Metanephros (tissue), 2 donors: ENCODE results near the gene SSH3. TPM values are rescaled to one million over a fixed set of nuclear protein-coding genes. Genes with fewer than 3 reads are reported as not detected.

Experiments used
- small RNA-seq: library from RNA; depleted of rRNA; stranded (forward); fragments of <200 nt; gene quantifications from one replicate; pipeline ENCODE3, GENCODE V24; 2014; ENCODE audit warnings: low replicate concordance
- total RNA-seq: library from RNA; depleted of rRNA; stranded (reverse); fragments of >200 nt; gene quantifications from one replicate; pipeline ENCODE4 v1.2.3, GENCODE V29; 2014

Gene SSH3
- 22.5 TPM for total RNA-seq

GRCh38 chr11:67303132-67303834 lies at the start of gene SSH3:
Gene SSH3, plus strand, starts transcription at chr11:67303530. Its CDS starts 96 bp downstream, at chr11:67303626.

GRCh38 chr11:67266449-67267187 lies 36.7 kb upstream of the SSH3 start, which contains the start of gene GRK2:
Gene GRK2, plus strand, starts transcription at chr11:67266473. Its CDS starts 227 bp downstream, at chr11:67266700.

GRCh38 chr11:67289226-67289650 lies 14.1 kb upstream of the SSH3 start, which contains the start of gene ANKRD13D:
Gene ANKRD13D, plus strand, starts transcription at chr11:67289303. Its CDS starts 158 bp downstream, at chr11:67289461.

GRCh38 chr11:67353317-67354074 lies 50.2 kb downstream of the SSH3 start, which contains the start of gene POLD4:
Gene POLD4, minus strand, starts transcription at chr11:67353546. Its CDS starts 147 bp downstream, at chr11:67353399.

Small RNA genes within 50 kb of the gene (small RNA-seq; reads per million reads assigned to genes)
- gene RN7SKP239, result not detected

Other genes with a start within 250 kb of the SSH3 start
- gene RHOD, start 246.7 kb upstream of the SSH3 start, total RNA-seq, result 13.7 TPM
- 70.5 TPM for gene KDM2A, start 184.3 kb upstream of the SSH3 start, total RNA-seq
- gene GRK2, start 37.1 kb upstream of the SSH3 start, total RNA-seq, result 39.3 TPM
- gene ANKRD13D, start 14.2 kb upstream of the SSH3 start, total RNA-seq, result 52.0 TPM
- 15.9 TPM for gene POLD4, start 50.0 kb downstream of the SSH3 start, total RNA-seq
- 3.5 TPM for gene CLCF1, start 70.1 kb downstream of the SSH3 start, total RNA-seq
- 22.3 TPM for gene RAD9A, start 88.5 kb downstream of the SSH3 start, total RNA-seq
- gene PPP1CA, start 98.3 kb downstream of the SSH3 start, total RNA-seq, result 144 TPM
- gene TBC1D10C, start 100.6 kb downstream of the SSH3 start, total RNA-seq, result 4.9 TPM
- gene CARNS1, start 112.1 kb downstream of the SSH3 start, total RNA-seq, result 8.8 TPM
- gene RPS6KB2, start 125.0 kb downstream of the SSH3 start, total RNA-seq, result 35.5 TPM
- gene PTPRCAP, start 134.2 kb downstream of the SSH3 start, total RNA-seq, result 2.5 TPM
- gene CORO1B, start 139.9 kb downstream of the SSH3 start, total RNA-seq, result 89.6 TPM
- not detected for gene GPR152, start 149.2 kb downstream of the SSH3 start, total RNA-seq
- gene CABP4, start 151.8 kb downstream of the SSH3 start, total RNA-seq, result 0.58 TPM
- 56.6 TPM for gene TMEM134, start 165.7 kb downstream of the SSH3 start, total RNA-seq
- gene AIP, start 179.5 kb downstream of the SSH3 start, total RNA-seq, result 65.4 TPM
- gene PITPNM1, start 201.8 kb downstream of the SSH3 start, total RNA-seq, result 60.2 TPM
- gene CDK2AP2, start 204.6 kb downstream of the SSH3 start, total RNA-seq, result 38.0 TPM
- gene CABP2, start 219.9 kb downstream of the SSH3 start, total RNA-seq, result not detected